ENCODE measurements around the gene CPXM2.

CPXM2 gene

DNA sequence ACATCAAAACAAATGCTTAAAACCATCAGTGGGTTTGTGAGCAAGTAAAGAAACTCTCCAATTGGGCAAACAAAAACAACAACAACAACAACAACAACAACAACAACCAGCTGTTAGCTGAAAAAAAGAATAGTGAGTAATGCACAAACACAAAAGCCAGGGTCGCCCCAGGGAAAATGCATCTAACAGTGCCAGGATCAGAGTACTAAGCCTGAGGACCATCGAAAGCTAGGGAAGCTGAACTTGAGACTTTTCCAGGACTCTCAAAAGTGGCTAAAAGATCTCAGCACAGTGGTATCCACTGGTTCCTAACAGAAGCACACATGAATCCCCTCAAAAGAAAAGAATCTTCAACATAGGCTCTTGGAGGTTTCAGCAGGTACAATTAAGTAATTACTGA, 83.3 kb downstream of the CPXM2 start:
- DNase-seq (ENCODE audit: low read depth): no peak

DNA sequence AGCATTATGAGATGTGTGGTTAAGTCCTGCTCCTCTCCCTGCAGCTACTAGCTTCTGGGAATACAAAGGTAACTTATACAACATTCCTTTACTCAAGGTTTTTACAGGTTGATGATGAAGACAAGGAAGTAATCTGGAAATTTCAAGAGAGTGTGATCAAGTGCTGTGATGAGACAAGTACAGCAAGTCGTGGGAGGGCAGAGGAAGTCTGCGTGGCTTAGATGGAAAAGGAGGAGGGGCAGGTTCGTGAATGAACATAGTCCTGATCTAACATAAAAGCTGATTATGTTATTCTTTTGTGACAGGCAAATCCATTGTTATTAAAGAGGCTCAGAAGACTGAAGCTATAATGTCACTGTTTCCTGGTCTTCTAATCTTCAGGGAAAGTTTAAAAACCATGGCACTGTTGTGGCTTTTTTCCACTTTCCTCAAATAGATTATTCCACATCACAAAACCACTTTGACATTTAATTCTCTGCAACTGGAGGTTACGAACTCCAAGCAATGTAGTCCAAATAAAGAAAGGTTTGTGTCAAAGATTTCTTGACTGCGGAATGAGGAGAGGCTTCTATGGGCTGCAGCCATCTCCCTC, 84.1 kb downstream of the CPXM2 start:
- TF ChIP-seq, protein P1, sequence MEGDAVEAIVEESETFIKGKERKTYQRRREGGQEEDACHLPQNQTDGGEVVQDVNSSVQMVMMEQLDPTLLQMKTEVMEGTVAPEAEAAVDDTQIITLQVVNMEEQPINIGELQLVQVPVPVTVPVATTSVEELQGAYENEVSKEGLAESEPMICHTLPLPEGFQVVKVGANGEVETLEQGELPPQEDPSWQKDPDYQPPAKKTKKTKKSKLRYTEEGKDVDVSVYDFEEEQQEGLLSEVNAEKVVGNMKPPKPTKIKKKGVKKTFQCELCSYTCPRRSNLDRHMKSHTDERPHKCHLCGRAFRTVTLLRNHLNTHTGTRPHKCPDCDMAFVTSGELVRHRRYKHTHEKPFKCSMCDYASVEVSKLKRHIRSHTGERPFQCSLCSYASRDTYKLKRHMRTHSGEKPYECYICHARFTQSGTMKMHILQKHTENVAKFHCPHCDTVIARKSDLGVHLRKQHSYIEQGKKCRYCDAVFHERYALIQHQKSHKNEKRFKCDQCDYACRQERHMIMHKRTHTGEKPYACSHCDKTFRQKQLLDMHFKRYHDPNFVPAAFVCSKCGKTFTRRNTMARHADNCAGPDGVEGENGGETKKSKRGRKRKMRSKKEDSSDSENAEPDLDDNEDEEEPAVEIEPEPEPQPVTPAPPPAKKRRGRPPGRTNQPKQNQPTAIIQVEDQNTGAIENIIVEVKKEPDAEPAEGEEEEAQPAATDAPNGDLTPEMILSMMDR (conservative IDR thresholded peaks at IDR 0.05; ENCODE audit: low read depth, low read length): no peak
- no peak overlapping the region for H3K4me3 ChIP-seq (ENCODE audit: low read depth, low read length)
- no peak for DNase-seq (ENCODE audit: low read depth)

More for the DNA sequence above, 83.3 kb downstream of the CPXM2 start:
- H3K4me3 ChIP-seq (ENCODE audit: low read depth, low read length): no peak overlapping the region
- TF ChIP-seq, protein P1 (conservative IDR thresholded peaks at IDR 0.05; ENCODE audit: low read depth, low read length): no peak

DNA sequence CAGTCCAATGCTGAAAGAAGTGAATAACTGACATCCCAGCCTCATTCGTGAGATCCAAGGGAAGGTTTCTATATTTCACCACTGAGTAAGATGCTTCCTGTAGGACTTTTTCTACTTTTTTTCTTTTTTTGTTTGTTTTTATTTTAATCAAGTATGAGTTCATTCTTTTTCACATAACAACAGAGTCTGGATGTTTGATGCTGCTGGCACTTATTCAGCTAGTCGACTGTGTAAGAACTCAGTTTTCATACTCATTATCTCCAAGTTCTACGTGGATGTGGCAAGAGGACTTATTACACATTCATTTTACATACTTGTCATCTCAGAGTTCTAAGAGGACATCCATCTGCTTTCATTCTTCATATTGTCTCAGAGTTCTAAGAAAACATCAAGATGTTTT, 86.9 kb downstream of the CPXM2 start:
- no peak overlapping the region for H3K4me3 ChIP-seq (ENCODE audit: low read depth, low read length)
- TF ChIP-seq, protein P1 (conservative IDR thresholded peaks at IDR 0.05; ENCODE audit: low read depth, low read length): no peak
- peak; percentile 21 for DNase-seq (ENCODE audit: low read depth)

DNA sequence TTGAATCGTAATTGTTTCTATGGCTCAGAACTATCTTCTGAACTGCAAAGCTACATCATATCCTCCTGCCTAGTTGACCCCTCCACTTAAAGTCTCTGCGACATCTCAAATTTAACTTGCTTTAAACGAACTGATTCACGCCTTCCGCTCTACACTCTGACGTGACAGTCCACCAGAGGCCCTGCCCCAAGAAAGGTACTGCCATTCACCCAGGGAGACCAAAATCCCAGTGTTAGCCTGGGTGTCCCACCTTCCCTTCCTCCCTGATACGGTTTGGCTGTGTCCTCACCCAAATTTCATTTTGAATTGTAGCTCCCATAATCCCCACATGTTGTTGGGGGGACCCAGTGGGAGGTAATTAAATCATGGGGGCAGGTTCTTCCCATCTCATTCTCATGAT, 90.8 kb downstream of the CPXM2 start:
- TF ChIP-seq, protein P1 (conservative IDR thresholded peaks at IDR 0.05; ENCODE audit: low read depth, low read length): no peak
- no peak for DNase-seq (ENCODE audit: low read depth)
- no peak overlapping the region for H3K4me3 ChIP-seq (ENCODE audit: low read depth, low read length)

DNA sequence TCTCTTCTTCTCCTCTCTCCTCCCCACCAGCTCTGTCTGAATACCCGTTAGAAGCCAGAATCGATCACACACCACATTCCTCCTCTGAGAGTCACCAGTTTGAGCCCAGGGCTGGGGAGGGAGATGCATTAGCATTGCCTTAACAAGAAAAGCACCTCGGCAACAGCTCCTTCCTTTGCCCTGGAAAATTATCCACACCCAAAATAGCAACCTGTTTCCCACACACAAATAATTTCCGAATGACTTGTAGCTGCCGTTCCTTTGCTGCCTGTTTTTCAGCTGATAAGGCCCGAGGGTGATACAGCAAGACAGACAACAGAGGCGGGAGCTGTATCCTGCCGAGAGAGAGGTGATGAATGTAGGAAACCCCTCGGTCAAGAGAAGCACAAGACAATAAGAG, 91.3 kb downstream of the CPXM2 start:
- H3K4me3 ChIP-seq (ENCODE audit: low read depth, low read length): no peak overlapping the region
- DNase-seq (ENCODE audit: low read depth): no peak
- TF ChIP-seq, protein P1 (conservative IDR thresholded peaks at IDR 0.05; ENCODE audit: low read depth, low read length): no peak

DNA sequence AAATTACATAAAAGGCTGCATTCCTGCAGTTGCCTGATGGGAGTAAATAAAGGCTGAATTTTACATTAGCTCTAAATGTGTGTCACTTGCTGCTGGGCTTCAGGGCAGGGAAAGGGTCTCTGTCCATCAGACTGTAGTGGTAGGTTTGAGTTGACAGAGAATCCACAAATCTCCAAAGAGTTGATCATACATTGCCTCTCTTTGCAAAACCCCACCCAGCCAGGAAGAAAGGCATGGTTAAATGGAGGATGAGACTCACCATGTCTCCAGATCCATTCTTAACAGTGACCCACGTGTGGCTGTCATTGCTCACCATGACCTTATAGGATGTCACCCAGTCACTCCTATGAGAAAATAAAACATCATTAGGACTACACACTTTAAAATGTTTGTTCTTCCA, 92.8 kb downstream of the CPXM2 start:
- no peak for DNase-seq (ENCODE audit: low read depth)
- TF ChIP-seq, protein P1 (conservative IDR thresholded peaks at IDR 0.05; ENCODE audit: low read depth, low read length): no peak
- H3K4me3 ChIP-seq (ENCODE audit: low read depth, low read length): no peak overlapping the region

DNA sequence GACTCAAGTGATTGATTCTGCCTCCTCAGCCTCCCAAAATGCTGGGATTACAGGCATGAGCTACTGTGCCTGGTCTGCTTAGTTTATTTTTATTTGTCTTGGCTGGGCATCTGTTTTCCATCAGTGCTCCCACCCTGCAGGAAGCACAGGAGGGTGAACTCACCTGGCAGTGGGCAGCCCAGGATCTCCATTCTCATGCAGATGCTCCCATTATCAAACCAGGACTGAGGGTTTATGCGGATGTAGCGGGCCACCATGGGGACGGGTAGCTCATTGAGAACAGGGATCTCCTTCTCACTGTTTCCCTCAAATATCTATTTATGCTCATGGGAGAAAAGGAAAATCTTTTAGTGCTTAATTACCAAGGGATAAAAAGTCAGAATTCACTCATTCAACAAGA, 93.8 kb downstream of the CPXM2 start:
- H3K4me3 ChIP-seq (ENCODE audit: low read depth, low read length): no peak overlapping the region
- no peak for DNase-seq (ENCODE audit: low read depth)
- TF ChIP-seq, protein P1 (conservative IDR thresholded peaks at IDR 0.05; ENCODE audit: low read depth, low read length): no peak
